HG03354 (cell line): ENCODE measurements around the gene TRIM24.
"Not testable (repeated sequence)": the region's sequence is repeated elsewhere in the genome, so short reads cannot be mapped to it uniquely, and the experiment has no call there.

Experiments used
- ATAC-seq: cut with Tn5 transposase; IDR thresholded peaks from one replicate; pipeline ENCODE4 v1.9.1; 2021; ENCODE audit warnings: mild to moderate bottlenecking; ENCODE audit not compliant: unreplicated experiment, poor library complexity, severe bottlenecking

TRIM24 gene

DNA sequence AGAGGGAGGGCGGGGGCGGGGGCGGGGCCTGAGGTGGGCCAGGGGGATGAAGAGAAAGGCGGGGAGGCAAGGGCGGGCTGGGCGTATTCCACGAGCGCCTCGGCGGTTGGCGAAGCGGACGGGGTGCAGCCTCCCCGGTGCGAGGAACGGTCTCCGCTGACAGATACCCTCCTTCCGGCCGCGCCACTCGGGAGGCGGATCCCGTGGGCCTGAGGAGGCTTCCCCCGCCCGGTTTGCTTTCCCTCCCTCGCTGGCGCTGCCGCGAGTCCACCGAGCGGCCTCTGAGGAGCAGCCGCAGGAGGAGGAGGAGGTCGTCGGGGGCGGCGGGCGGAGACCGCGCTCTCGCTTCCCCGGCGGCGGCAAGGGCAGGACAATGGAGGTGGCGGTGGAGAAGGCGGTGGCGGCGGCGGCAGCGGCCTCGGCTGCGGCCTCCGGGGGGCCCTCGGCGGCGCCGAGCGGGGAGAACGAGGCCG is at the start of gene TRIM24:
Gene TRIM24 (plus strand): TSS at position 84 of the 473 bp plus-strand sequence. CDS start 290 bp downstream, at position 374.
- ATAC-seq = peak; percentile 79

DNA sequence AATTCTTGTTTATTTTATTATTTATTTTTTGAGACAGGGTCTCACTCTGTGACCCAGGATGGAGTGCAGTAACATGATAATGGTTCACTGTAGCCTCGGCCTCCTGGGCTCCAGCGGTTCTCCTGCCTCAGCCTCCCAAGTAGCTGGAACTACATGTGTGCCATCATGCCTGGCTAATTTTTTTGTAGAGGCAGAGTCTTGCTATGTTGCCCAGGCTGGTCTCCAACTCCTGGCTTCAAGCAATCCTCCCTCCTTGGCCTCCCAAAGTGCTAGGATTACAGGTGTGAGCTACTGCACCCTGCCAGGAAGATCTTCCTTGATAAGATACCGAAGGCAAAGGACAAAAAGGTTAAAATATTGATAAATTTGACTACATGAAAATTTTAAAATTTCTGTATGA is 48.0 kb upstream of the TRIM24 start:
- not testable (repeated sequence) for ATAC-seq

GRCh38 chr7:138412921-138413320 is 47.1 kb upstream of the TRIM24 start:
- not testable (repeated sequence) for ATAC-seq

DNA sequence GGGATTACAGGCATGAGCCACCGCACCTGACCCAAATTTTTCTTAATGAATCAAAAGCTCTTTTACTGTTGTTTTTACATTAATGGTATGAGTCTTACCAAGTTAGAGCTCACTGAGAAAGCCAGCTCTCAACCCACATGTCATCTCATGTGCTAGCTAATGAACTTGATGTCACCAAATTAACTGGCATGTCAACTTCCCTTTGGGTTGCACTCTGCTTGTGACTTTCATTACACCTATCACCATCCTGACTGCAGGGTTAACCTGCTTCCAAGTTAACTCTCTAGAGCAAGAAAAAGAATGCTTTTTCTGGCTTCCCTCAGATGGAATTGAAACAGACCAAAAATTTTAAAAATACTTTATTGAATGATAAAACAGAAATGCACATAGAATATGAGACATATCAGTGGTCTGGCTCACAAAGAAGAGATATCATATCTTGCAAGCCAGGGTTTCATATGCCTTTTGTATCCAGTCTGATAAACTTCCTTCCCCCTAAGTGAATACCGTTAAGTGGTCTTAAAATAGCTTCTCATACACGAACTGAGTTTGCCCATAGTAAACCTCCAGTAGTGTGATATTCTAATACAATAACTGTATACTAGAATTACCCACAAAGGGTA is 42.9 kb upstream of the TRIM24 start:
- ATAC-seq = no peak

DNA sequence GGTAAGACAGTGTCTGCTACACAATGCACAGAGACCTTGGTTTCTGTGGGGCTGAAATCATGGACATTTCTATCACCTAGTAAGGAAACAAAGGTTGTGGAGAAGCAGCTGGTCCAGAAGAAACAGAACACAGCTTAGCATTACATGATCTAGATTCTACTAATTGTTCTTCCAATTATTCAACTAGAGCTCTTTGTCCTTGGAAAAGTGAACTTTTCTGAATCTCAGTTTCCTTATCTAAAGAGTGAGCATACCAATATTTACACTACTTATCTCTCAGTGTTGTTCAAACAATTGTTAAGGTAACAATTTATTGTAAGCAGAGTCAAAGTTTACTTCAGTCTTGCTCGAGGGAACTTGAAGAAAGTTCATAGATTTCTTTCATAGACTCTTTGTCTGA is 42.3 kb upstream of the TRIM24 start:
- no peak for ATAC-seq

DNA sequence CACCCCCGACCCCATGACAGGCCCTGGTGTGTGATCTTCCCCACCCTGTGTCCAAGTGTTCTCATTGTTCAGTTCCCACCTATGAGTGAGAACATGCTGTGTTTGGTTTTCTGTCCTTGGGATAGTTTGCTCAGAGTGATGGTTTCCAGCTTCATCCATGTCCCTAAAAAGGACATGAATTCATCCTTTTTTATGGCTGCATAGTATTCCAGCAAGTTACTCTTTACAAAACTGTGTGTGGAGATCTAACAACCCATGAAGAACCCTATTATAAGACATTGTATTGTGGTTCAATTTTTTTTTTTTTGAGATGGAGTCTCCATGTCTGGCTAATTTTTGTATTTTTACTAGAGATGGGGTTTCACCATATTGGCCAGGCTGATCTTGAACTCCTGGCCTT is 41.7 kb upstream of the TRIM24 start:
- ATAC-seq = not testable (repeated sequence)

DNA sequence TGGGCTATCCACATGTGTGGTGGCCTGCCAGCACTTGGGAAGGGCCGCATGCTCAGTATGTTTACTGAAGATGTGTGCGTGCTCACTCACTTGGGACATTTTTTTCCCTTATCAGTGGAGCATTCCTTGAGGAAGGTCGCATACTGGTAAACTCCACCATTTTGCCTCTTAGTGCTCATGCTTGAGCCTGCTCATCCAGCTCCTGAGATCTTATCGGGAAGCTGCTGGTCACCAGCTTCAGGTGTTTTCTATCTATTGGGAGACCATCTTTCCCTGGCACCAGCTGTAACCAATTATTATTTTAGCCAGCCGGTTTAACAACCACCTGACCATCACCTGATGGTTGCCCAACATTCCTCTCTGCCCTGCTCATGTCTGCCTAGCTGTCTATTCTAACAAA is 35.0 kb upstream of the TRIM24 start:
- no peak for ATAC-seq

GRCh38 chr7:138429577-138430250 is 30.3 kb upstream of the TRIM24 start:
- no peak for ATAC-seq

DNA sequence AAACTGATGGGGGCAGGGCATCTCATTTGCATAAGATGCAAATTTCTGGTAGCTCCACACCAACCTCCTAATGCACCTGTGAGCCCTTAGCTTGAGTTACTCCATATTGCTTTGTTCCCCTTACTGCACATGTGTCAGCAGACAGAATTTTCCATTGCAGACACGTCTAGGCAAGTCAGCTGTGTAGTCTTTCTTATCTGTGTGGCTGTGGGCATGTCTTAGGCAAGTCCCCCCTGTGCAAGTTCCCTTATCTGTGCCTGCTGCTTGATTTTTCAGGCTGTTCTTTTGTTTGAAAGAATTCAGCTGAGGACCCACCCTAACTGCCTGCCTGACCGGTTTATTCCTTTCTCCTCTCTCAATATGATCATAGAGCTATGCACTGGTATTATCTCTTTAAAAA is 28.5 kb upstream of the TRIM24 start:
- no peak for ATAC-seq

GRCh38 chr7:138433583-138434443 is 26.2 kb upstream of the TRIM24 start:
- no peak for ATAC-seq

- ATAC-seq = no peak
These were observed 25.5 kb upstream of the TRIM24 start for GRCh38 chr7:138434597-138435019.

- ATAC-seq = no peak
These were observed 24.7 kb upstream of the TRIM24 start for GRCh38 chr7:138435231-138435919.

DNA sequence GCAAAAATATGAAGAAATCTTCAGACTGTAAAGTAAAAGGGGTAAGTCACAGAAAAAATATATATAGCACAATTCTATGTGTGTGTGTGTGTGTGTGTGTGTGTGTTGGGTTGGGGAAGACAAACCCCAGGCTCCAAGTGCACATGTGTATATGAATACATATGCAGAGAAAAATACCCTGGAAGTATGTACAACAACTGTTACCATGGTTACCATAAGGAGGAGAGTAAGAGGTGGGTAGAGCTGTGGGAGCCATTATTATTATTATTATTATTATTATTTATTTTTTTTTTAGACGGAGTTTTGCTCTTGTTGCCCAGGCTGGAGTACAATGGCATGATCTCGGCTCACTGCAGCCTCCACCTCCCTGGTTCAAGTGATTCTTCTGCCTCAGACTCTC is 23.7 kb upstream of the TRIM24 start:
- no peak for ATAC-seq

GRCh38 chr7:138440460-138440859 is 19.6 kb upstream of the TRIM24 start:
- ATAC-seq = no peak

DNA sequence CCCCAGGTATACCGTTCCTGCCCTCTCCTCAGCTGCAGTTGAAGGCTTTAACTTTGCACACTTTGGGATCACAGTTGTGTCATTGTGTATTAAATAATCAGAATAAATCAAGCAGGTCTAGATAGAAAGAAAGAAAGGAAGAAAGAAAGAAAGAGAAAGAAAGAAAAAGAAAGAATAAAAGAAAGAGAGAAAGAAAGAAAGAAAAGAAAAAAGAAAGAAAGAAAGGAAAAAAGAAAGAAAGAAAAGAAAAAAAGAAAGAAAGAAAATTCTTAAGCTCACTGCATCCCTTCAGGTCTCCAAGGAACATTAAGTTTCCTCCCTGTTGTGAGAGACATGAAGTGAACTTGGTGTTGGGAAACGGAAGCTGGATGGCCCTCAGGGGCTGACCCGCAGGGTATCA is 17.2 kb upstream of the TRIM24 start:
- no peak for ATAC-seq

DNA sequence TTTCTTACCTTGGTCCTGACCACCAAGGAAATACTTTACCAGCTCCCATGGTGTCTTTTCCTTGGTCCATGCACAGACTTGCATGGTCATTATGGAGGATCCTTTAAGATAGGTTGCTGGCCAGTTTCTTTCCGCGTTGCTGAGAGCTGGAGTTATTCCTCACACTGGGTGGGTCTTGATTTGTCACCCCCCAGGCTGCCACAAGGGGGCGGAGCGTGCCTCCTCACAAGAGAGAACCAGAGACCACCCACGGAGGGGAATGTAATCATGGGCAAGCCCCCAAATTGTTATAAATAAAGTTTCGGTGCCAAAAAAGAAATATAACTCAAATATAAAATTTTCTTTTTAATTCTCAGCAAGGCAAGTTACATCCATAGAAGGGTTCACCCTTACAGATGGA is 10.5 kb upstream of the TRIM24 start:
- no peak for ATAC-seq

DNA sequence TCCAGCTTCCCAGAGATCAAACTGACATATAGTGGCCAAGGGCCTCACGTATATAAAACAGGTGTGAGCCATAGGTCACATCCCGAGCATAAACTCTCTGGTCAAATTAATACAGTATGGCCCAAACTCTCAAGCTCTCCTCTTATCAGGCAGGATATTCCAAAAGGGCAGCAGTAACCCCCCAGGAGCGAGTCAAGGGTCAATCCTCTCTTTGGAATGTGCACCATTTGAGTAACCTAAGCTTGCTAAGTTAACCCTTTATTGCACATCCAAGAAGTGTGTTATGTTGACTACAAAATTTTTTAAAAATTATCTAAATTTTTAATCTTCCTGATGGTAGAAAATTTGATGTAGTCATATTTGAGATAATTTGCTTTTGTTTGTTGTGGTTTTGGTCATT is 4.5 kb upstream of the TRIM24 start:
- ATAC-seq = no peak

DNA sequence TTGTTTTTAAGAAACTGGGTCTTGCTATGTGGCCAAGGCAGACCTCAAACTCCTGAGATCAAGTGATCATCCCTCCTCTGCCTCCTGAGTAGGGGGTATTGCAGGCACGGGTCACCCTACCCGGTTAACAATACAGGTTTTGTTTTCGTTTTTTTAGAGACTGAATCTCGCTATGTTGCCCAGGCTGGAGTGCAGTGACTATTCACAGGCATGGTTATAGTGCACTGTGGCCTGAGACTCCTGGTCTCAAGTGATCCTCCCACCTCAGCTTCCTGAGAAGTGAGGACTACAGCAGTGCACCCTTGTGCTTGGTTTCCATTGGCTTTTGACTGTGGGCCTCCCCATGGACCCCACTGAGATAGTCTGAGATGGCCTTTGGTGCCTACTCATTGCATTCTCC is 3.8 kb upstream of the TRIM24 start:
- no peak for ATAC-seq

DNA sequence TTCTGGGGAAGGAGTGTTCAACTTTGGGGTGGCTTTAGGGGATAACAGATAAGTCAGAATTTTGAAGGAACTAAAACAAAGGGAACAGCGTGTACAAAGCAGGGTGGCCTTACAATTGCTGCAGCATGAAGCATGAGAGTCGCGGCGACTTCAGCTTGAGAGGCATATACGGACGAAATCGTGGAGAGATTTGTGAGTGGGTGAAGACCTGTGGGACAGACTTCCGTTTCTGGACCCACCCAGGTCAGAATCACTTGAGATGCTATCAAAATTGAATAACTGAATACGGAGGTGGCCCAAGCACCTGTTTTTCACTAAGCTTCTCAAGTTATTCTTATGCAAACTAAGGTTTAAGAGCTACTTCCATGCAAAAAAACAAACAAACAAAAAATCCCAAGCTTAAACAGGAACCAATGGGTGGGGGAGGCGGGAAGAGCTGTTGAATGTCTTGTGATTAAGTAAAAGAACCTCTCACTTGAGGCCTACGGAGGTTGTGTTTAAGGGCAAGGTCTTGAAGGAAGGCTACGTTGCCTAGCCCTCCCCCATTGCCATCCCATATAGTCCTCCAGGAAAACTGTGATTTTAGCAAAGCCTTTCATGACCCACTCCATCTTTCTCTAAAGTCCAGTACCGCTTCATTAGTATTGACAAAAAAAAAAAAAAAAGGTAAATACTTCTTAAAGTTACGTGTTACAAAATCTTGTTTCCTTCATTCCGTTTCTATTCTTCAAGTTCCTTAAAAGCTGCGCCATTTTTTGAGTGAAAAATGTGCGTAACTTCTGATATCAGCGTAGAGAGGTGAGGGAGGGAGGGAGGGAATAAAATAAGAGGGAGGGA is 1.3 kb upstream of the TRIM24 start:
- no peak for ATAC-seq
